ENCODE results near the gene BCOR.

BCOR gene

GRCh38 chrX:40083120-40083978 is 14.4 kb downstream of the BCOR start:
- DNase-seq = no peak

GRCh38 chrX:40082447-40083119 is 15.2 kb downstream of the BCOR start:
- peak in 1 of 2 experiments; percentile 71 for DNase-seq

- no peak for DNase-seq
These were observed 16.1 kb downstream of the BCOR start for GRCh38 chrX:40081679-40082068.

- DNase-seq = no peak
These were observed 16.7 kb downstream of the BCOR start for GRCh38 chrX:40080894-40081678.

- DNase-seq = no peak
These were observed 18.2 kb downstream of the BCOR start for GRCh38 chrX:40079572-40079971.

GRCh38 chrX:40078489-40079227 is 19.1 kb downstream of the BCOR start:
- no peak for DNase-seq

GRCh38 chrX:40077906-40078305 is 19.9 kb downstream of the BCOR start:
- DNase-seq = no peak

- DNase-seq = no peak
These were observed 20.8 kb downstream of the BCOR start for GRCh38 chrX:40076750-40077575.

GRCh38 chrX:40074959-40075332 is 22.8 kb downstream of the BCOR start:
- DNase-seq = no peak

- DNase-seq = no peak
These were observed 23.4 kb downstream of the BCOR start for GRCh38 chrX:40074080-40074958.

GRCh38 chrX:40073439-40074054 is 24.2 kb downstream of the BCOR start:
- no peak for DNase-seq

GRCh38 chrX:40072246-40072645 is 25.5 kb downstream of the BCOR start:
- no peak for DNase-seq

GRCh38 chrX:40068048-40068447 is 29.7 kb downstream of the BCOR start:
- no peak for DNase-seq

- DNase-seq = no peak
These were observed 31.1 kb downstream of the BCOR start for GRCh38 chrX:40066700-40067099.

GRCh38 chrX:40065296-40066046 is 32.3 kb downstream of the BCOR start:
- DNase-seq = no peak

GRCh38 chrX:40064055-40064597 is 33.6 kb downstream of the BCOR start:
- no peak for DNase-seq

GRCh38 chrX:40063555-40063954 is 34.2 kb downstream of the BCOR start:
- no peak for DNase-seq

- no peak for DNase-seq
These were observed 35.1 kb downstream of the BCOR start for GRCh38 chrX:40062525-40063155.

All from Kasumi-1 (cell line).